22Rv1 (cell line): ENCODE measurements around the gene BANP.

Experiments
- CTCF ChIP-seq: fragments of 450-650 bp; IDR thresholded peaks from 2 replicates; pipeline ENCODE4 v1.5.1; 2017; ENCODE audit warnings: mild to moderate bottlenecking
- ZFX ChIP-seq: fragments of 450-650 bp; IDR thresholded peaks from 2 replicates; pipeline ENCODE4 v1.6.1; 2017; ENCODE audit warnings: antibody characterized with exemption, borderline replicate concordance

- TF ChIP-seq CTCF (no peak), ZFX (no peak)
Observed at GRCh38 chr16:88050952-88051660, 99.9 kb downstream of the BANP start.
